Activated T-cell treated with anti-CD3 and anti-CD28 coated beads, Interleukin-2, amount 50 U/mL, for 24 hours (primary cell): ENCODE measurements around the gene PPP2R5D.
"Not testable (repeated sequence)": the region's sequence is repeated elsewhere in the genome, so short reads cannot be mapped to it uniquely, and the experiment has no call there.

Experiments used
- DNase-seq: peaks from one replicate; pipeline ENCODE4 v3.0.0-alpha.2; 2020
- H3K27ac Mint-ChIP-seq: 2 replicates; pipeline ENCODE4 v1.8.0; 2020; ENCODE audit warnings: mild to moderate bottlenecking, mixed read lengths
- H3K27me3 Mint-ChIP-seq: 2 replicates; pipeline ENCODE4 v1.8.0; 2020; ENCODE audit warnings: mixed read lengths
- H3K36me3 Mint-ChIP-seq: 2 replicates; pipeline ENCODE4 v1.8.0; 2020; ENCODE audit warnings: low read depth, mixed read lengths
- H3K4me1 Mint-ChIP-seq: 2 replicates; pipeline ENCODE4 v1.8.0; 2020; ENCODE audit warnings: low read depth, mixed read lengths
- H3K4me3 Mint-ChIP-seq: 2 replicates; pipeline ENCODE4 v1.8.0; 2020; ENCODE audit warnings: mild to moderate bottlenecking, moderate library complexity, mixed read lengths
- H3K9me3 Mint-ChIP-seq: 2 replicates; pipeline ENCODE4 v1.8.0; 2020; ENCODE audit warnings: mixed read lengths

Gene PPP2R5D

DNA sequence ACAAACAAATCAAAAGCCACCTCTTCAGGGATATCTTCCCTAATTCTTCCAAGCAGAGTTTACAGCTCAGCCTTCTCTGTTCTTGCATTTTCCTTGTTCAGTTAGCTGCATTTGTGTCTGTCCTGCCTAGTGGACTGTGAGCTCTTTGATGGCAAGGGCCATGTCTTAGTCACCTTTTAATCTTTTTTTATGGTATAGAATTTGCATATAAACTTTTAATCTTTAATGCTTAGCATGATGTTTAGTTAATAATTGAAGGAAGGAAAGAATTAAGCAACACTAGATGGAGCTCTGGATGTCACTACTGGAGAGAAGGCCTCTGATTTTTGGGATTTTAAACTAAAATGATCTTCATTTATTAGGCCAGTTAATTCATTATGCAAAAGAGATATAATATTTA, 12.1 kb downstream of the PPP2R5D start:
- no peak overlapping the region for H3K27ac Mint-ChIP-seq

DNA sequence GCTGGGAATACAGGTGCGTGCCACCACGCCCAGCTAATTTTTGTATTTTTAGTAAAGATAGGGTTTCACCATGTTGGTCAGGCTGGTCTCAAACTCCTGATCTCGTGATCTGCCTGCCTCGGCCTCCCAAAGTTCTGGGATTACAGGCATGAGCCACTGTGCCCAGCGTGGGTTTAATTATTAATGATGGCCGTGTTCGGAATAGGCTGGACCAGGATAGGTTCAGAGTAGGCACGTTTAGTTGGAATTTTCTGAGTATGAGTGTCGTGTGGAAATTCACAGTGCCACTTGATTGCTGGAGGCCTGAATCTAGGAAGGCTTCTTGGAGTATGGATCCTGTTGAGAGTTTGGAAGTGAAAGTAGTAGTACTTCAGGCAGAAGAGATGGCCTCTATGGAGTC, 13.8 kb downstream of the PPP2R5D start:
- H3K36me3 Mint-ChIP-seq: peaks cover 21% of the 10 kb centered on the region
- H3K27me3 Mint-ChIP-seq, H3K4me3 Mint-ChIP-seq, H3K27ac Mint-ChIP-seq, H3K9me3 Mint-ChIP-seq, DNase-seq: not testable (repeated sequence)
- peaks cover 11% of the 10 kb centered on the region for H3K4me1 Mint-ChIP-seq

More for the DNA sequence above, 12.1 kb downstream of the PPP2R5D start:
- Mint-ChIP-seq H3K4me1 (peaks cover 11% of the 10 kb centered on the region), H3K36me3 (peaks cover 23% of the 10 kb centered on the region), H3K9me3 (no peaks in the 10 kb centered on the region), H3K27me3 (no peaks in the 10 kb centered on the region), H3K4me3 (no peak overlapping the region)
- no peak for DNase-seq

DNA sequence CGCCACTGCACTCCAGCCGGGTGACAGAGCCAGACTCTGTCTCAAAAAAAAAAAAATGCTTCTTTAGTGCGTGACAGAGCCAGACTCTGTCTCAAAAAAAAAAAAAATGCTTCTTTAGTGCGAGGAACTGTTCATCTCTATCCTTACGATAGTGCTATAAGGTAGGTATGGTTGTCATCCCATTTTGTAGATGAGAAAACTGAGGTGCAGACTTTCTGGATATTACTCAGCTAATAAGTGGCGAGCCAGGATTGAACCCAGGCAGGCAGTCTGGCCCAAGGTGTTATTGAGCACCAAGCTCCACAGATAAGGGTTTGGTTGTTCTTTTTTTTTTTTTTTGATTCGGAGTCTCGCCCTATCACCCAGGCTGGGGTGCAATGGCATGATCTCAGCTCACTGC, 17.5 kb downstream of the PPP2R5D start:
- Mint-ChIP-seq H3K27me3 (no peaks in the 10 kb centered on the region), H3K9me3 (no peaks in the 10 kb centered on the region), H3K36me3 (peaks cover 26% of the 10 kb centered on the region), H3K4me1 (peaks cover 4% of the 10 kb centered on the region), H3K4me3 (no peak overlapping the region), H3K27ac (no peak overlapping the region)
- DNase-seq: no peak

DNA sequence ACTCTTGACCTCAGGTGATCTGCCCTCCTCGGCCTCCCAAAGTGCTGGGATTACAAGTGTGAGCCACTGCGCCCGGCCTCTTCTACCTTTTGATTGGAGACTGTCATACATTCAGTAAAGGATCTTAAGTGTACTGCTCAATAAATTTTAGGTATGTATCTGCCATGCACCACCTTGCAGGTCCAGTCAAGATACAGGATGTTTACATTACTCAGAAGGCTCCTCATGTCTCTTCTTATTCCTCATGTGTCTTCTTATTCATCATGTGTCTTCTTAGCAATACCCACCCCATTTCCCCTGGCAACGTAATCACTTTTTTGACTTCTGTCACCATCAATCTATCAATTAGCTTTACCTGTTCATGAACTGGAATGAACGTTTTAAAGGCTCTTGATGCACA, 21.5 kb downstream of the PPP2R5D start:
- H3K4me1 Mint-ChIP-seq: peaks cover 4% of the 10 kb centered on the region
- H3K9me3 Mint-ChIP-seq: no peaks in the 10 kb centered on the region
- no peak for DNase-seq
- H3K4me3 Mint-ChIP-seq: no peak overlapping the region
- peak overlapping the region; percentile 42 for H3K27ac Mint-ChIP-seq
- H3K36me3 Mint-ChIP-seq: peaks cover 60% of the 10 kb centered on the region
- H3K27me3 Mint-ChIP-seq: no peaks in the 10 kb centered on the region

DNA sequence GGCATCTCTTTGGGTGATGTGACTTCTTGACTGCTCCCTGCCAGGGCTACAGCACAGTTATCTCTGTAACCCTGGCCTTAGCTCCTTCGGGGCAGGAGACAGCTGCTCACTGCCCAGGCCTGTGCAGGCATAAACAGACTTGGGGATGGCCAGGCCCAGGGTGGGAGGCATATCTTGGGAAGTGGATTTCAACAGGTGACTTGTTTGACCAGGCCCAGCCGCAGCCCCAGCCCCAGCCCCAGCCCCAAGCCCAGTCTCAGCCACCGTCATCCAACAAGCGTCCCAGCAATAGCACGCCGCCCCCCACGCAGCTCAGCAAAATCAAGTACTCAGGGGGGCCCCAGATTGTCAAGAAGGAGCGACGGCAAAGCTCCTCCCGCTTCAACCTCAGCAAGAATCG, 21.9 kb downstream of the PPP2R5D start:
- no peaks in the 10 kb centered on the region for H3K27me3 Mint-ChIP-seq
- no peak overlapping the region for H3K4me3 Mint-ChIP-seq
- DNase-seq: no peak
- no peak overlapping the region for H3K27ac Mint-ChIP-seq
- no peaks in the 10 kb centered on the region for H3K9me3 Mint-ChIP-seq
- peaks cover 8% of the 10 kb centered on the region for H3K4me1 Mint-ChIP-seq
- H3K36me3 Mint-ChIP-seq: peaks cover 64% of the 10 kb centered on the region

DNA sequence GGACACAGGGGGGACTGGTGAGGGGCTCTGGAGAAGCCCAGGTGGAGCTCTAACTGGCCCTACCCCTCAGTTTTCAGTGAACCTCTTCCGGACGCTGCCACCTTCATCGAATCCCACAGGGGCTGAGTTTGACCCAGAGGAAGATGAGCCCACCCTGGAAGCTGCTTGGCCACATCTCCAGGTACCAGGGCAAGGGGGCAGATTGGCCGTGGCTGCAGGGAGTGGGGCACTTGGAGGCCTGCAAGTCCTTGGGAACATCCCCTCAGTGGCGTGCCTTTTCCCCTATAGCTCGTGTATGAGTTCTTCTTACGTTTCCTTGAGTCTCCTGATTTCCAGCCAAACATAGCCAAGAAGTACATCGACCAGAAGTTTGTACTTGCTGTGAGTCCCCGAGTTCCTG, 22.8 kb downstream of the PPP2R5D start:
- Mint-ChIP-seq H3K36me3 (peaks cover 73% of the 10 kb centered on the region), H3K4me1 (peaks cover 17% of the 10 kb centered on the region), H3K27ac (no peak overlapping the region), H3K4me3 (no peak overlapping the region), H3K9me3 (no peaks in the 10 kb centered on the region), H3K27me3 (no peaks in the 10 kb centered on the region)
- DNase-seq: no peak

DNA sequence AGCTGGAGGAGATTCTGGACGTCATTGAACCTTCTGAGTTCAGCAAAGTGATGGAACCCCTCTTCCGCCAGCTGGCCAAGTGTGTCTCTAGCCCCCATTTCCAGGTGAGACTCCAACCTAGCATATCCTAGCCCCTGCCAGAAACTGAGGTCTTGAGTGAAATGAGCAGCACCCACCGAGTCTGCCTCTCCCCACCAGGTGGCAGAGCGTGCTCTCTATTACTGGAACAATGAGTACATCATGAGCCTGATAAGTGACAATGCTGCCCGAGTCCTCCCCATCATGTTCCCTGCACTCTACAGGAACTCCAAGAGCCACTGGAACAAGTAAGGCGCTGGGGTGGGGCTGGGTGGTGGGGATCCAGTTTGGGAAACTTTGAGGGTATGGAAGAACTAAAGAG, 24.8 kb downstream of the PPP2R5D start:
- Mint-ChIP-seq H3K9me3 (no peaks in the 10 kb centered on the region), H3K27me3 (no peaks in the 10 kb centered on the region), H3K4me3 (no peak overlapping the region), H3K36me3 (peaks cover 86% of the 10 kb centered on the region), H3K27ac (peak overlapping the region; percentile 68), H3K4me1 (peaks cover 31% of the 10 kb centered on the region)
- peak; percentile 55 for DNase-seq

DNA sequence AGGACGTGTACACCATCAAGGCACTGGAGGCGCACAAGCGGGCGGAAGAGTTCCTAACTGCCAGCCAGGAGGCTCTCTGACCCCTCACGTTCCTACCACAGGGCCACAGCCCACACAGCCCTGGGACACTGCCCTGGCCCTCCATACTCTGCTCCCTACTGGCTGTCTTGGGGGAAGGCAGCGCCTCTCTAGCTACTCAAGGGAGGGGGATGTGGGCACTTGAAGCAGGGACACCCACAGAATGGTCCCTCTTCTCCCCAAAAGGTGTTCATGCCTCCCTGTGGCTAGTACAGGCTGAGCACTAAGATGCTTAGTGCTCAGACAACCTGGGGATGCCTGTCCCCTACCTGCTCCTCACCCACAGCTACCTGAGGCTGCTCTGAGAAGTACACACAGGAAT, 26.8 kb downstream of the PPP2R5D start:
- H3K4me3 Mint-ChIP-seq: peak overlapping the region; percentile 31
- H3K27me3 Mint-ChIP-seq: no peaks in the 10 kb centered on the region
- peaks cover 44% of the 10 kb centered on the region for H3K4me1 Mint-ChIP-seq
- H3K36me3 Mint-ChIP-seq: peaks cover 85% of the 10 kb centered on the region
- H3K27ac Mint-ChIP-seq: peak overlapping the region; percentile 97
- no peaks in the 10 kb centered on the region for H3K9me3 Mint-ChIP-seq
- no peak for DNase-seq

DNA sequence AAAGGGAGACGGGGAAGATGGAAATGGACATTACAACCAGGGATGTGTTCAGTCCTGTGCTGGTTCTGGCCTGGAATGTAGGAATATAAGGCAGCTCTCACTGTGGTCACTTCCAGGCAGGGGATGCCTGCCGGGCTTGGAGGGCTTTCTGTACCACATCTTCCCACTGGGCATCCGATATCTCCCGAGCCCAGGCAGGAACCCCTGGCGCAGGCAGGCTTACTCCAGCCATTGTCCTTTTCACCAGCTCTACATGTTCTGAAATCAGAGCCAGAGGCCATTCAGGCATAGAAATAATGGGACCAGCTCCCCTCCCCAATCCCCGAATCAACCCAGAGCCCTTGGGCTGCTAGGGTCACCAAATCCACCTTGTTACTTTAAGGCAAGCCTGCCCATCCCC, 28.0 kb downstream of the PPP2R5D start:
- Mint-ChIP-seq H3K4me3 (peak overlapping the region; percentile 96), H3K27ac (peak overlapping the region; percentile 97), H3K4me1 (peaks cover 55% of the 10 kb centered on the region), H3K27me3 (no peaks in the 10 kb centered on the region), H3K9me3 (no peaks in the 10 kb centered on the region), H3K36me3 (peaks cover 81% of the 10 kb centered on the region)
- no peak for DNase-seq

DNA sequence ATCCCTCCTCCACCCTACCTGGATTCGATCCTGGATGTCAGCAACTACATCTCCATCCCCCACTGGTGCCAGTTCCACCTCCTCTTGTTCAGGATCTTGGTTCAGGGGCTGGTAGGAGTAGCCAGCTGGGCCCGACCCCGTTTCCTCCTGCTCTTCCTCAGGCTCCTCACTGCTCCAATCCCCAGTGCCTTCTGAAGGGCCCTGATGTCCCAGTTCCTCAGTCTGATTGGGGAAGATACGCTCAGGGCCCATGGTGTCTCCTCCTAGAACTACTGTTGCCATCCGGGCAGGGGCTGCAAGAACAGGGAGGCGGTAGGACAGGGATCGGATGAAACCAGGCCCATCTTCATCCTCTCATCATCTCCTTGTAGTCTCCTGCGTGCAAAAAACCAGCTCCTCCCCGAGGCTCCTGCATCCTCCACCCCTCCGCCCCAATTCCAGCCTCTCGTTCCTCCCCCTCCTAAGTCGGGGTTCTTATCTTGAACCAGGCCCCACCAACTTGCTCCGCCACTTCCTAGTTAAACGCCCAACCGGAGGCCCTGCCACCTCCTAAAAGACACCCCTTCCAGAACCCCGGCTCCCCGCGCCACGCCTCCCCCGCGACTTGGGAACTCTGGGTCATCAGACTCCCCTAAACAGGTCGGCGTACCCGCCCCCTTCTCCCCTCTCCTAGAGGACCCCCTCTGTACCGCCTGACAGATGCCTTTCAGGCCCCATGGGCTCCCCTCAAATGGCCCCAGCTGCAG, 28.9 kb downstream of the PPP2R5D start:
- Mint-ChIP-seq H3K27me3 (no peaks in the 10 kb centered on the region), H3K9me3 (no peaks in the 10 kb centered on the region), H3K4me3 (peak overlapping the region; percentile 96), H3K27ac (peak overlapping the region; percentile 97), H3K36me3 (peaks cover 81% of the 10 kb centered on the region), H3K4me1 (peaks cover 59% of the 10 kb centered on the region)
- no peak for DNase-seq

DNA sequence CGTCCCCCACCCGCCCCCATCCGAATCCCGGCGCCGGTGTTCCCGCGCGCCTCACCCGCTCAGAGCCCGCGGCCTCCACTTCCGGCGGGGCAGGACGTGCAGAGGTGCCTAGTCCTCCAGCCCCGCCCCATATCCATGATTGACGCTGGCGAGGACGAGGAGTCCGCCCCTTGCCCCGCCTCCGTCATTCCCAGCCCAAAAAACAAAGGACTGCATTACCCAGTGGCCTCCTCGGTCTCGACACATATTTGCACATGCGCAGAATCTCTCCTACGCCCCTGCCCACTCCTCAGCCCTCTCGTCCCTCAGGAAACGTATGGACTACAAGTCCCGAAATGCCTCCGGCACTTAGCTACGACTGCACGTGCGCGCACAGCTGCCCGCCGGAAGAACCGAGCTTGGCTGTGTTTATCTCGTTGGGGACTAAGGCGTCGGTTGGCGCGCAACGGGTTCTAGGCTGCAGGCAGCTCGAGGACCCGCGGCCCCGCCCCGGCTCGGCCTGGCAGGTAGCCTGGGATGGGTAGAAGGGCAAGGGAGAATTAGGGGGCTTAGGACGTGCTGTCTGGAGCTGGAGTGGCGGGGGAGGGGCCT, 29.6 kb downstream of the PPP2R5D start, which contains the start of the genes KLHDC3 and MEA1:
Gene KLHDC3, plus strand, starts transcription at position 407 of the 591 bp plus-strand sequence. CDS start 2,944 bp downstream, outside the sequence.
Gene MEA1, minus strand, starts transcription at position 104 of the 591 bp plus-strand sequence. CDS start 133 bp downstream, outside the sequence.
- peaks cover 59% of the 10 kb centered on the region for H3K4me1 Mint-ChIP-seq
- H3K9me3 Mint-ChIP-seq: no peaks in the 10 kb centered on the region
- peak within 1 kb of the TSS; percentile 97 for H3K27ac Mint-ChIP-seq
- peaks cover 81% of the 10 kb centered on the region for H3K36me3 Mint-ChIP-seq
- H3K4me3 Mint-ChIP-seq: peak within 1 kb of the TSS; percentile 96
- H3K27me3 Mint-ChIP-seq: no peaks in the 10 kb centered on the region
- DNase-seq: peak; percentile 99

DNA sequence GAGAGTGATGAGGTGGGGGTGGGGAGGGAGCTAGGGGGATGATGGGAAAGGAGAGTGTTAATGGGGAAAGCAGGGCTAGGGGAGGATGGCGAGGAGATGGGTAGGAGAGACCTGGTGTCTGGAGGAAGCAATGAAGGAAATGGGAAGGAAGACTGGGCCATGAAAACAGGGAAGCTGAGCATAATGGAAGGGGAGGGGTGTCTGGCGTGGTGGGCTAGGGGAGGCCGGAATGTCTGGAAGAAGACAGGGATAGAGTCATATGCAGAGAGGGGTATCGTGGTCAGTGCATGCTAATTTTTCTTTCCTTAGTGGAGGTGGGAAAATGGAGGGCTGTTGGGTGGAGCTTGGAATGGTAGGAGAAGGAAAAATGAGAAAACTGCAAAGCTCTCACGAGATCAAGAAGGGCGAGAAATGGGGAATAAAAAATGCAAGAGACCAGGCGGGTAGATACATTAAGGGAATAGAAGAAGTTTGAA, 30.1 kb downstream of the PPP2R5D start:
- Mint-ChIP-seq H3K4me1 (peaks cover 59% of the 10 kb centered on the region), H3K9me3 (no peaks in the 10 kb centered on the region), H3K4me3 (peak overlapping the region; percentile 96), H3K27ac (peak overlapping the region; percentile 97), H3K27me3 (no peaks in the 10 kb centered on the region), H3K36me3 (peaks cover 81% of the 10 kb centered on the region)
- no peak for DNase-seq

DNA sequence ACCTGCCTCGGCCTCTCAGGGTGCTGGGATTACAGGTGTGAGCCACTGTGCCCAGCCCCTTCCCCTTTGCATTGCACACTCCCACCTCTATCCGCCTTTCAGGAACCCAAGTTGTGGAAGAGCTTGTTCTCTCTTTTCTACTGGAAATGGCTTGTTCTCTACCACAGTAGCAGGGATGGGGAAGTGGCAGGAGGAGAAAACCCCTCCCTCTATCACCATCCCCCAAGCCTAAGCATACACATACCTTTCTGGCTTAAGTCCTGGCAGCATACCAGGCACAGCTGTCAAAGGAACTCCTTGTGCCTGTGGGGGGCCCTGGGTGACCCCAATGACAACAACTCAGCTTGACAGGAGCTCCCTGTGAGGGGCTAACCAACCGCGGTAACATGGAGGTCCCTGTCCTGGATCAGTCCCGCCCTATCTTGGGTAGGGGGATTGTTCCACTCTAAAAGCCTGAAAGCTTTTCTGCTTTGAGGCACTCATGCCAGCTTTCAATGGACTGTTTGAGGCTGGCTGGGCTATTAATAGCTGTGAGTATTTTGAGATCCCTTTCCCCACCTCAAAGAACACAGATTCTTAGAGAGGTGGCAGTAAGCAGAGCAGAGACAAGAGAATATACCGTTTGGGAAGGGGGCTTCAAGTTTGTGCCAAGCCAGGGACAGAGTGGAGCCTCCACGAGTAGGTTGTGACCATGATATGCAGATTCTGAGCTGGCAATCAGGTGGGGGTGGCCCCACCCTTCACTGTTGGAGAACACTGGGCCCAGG, 32.0 kb downstream of the PPP2R5D start:
- Mint-ChIP-seq H3K4me3 (peak overlapping the region; percentile 32), H3K27me3 (no peaks in the 10 kb centered on the region), H3K36me3 (peaks cover 79% of the 10 kb centered on the region), H3K9me3 (no peaks in the 10 kb centered on the region), H3K4me1 (peaks cover 66% of the 10 kb centered on the region), H3K27ac (peak overlapping the region; percentile 78)
- no peak for DNase-seq

DNA sequence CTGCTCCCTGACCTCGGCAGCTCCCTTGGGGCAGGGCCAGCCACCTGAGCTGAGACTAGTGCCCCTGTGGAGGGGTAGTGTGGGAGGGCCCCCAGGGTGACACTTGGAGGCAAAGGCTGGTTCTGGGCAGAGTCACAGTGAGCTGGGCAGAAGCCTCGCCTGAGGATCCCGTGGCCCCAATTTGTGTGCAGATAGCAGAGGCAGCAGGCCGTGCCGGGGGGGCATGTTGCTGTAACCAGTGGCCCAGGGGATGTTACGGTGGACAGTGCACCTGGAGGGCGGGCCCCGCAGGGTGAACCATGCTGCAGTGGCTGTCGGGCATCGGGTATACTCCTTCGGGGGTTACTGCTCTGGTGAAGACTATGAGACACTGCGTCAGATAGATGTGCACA, 32.6 kb downstream of the PPP2R5D start:
- H3K9me3 Mint-ChIP-seq: no peaks in the 10 kb centered on the region
- peaks cover 76% of the 10 kb centered on the region for H3K36me3 Mint-ChIP-seq
- peaks cover 62% of the 10 kb centered on the region for H3K4me1 Mint-ChIP-seq
- no peak overlapping the region for H3K4me3 Mint-ChIP-seq
- DNase-seq: no peak
- no peaks in the 10 kb centered on the region for H3K27me3 Mint-ChIP-seq
- peak overlapping the region; percentile 78 for H3K27ac Mint-ChIP-seq
